GM19025 (cell line): ENCODE results near the gene HES5.

Experiments used
- ATAC-seq: cut with Tn5 transposase; IDR thresholded peaks from one replicate; pipeline ENCODE4 v1.9.1; 2021; ENCODE audit warnings: mild to moderate bottlenecking, low read depth, moderate library complexity; ENCODE audit not compliant: unreplicated experiment

HES5 gene

GRCh38 chr1:2486558-2486957, 43.5 kb downstream of the HES5 start:
- no peak for ATAC-seq

- ATAC-seq = no peak
Measured at GRCh38 chr1:2486041-2486440, 44.0 kb downstream of the HES5 start.

- no peak for ATAC-seq
Measured at GRCh38 chr1:2483970-2484369, 46.1 kb downstream of the HES5 start.

- no peak for ATAC-seq
Measured at GRCh38 chr1:2483026-2483425, 47.0 kb downstream of the HES5 start.

GRCh38 chr1:2482588-2482987, 47.5 kb downstream of the HES5 start:
- no peak for ATAC-seq

GRCh38 chr1:2481885-2482284, 48.2 kb downstream of the HES5 start:
- no peak for ATAC-seq

- ATAC-seq = no peak
Measured at GRCh38 chr1:2480986-2481364, 49.1 kb downstream of the HES5 start.

GRCh38 chr1:2480236-2480985, 49.7 kb downstream of the HES5 start:
- ATAC-seq = no peak

- ATAC-seq = no peak
Measured at GRCh38 chr1:2479618-2480017, 50.4 kb downstream of the HES5 start.

GRCh38 chr1:2479186-2479585, 50.9 kb downstream of the HES5 start:
- no peak for ATAC-seq
